ENCODE measurements around the gene CCDC47. TPM values are rescaled to one million over a fixed set of nuclear protein-coding genes. Genes with fewer than 3 reads are reported as not detected.

CCDC47 gene
- total and polyA plus RNA-seq, 2 experiments from 2014 or later: 38.5 to 61.9 TPM

DNA sequence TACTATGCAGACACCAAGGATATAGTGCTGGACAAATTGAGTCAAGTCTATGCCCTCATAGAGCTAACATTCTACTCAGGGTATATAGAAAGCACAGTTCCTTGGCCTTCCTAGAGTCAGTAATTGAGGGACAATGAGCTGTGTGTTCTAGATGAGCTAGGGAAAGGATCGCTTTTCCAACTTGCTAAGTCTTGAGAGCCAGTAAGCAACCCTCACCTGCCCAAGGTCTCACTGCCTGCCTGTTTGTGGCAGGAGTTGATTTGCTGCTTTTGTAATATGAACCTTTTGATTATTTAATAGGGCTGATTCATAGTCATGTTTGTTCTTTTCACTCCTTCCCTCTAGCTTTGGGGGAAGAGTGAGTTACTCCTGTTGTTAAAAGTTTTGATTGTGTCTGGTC lies 7.1 kb upstream of the CCDC47 start:
- Mint-ChIP-seq H3K27me3 (ENCODE audit: insufficient read depth, low read depth, poor library complexity) (no peaks in the 10 kb centered on the region), H3K36me3 (ENCODE audit: low read depth) (peaks cover 52% of the 10 kb centered on the region), H3K4me1 (peaks cover 14% of the 10 kb centered on the region), H3K4me3 (no peak overlapping the region), H3K27ac (no peak overlapping the region; the same call in 1 of the 2 replicates), H3K9me3 (no peaks in the 10 kb centered on the region; the same call in 2 of the 3 replicates)
- H3F3A ChIP-seq (replicated peaks; ENCODE audit: low read depth): no peaks in the 10 kb centered on the region
- ATAC-seq (no peak), DNase-seq (ENCODE audit: low spot score) (no peak)
- H3K79me2 ChIP-seq (replicated peaks; ENCODE audit: insufficient read depth): peaks cover 100% of the 10 kb centered on the region
- peaks cover 20% of the 10 kb centered on the region for H3K36me3 ChIP-seq (ENCODE audit: insufficient read depth)
- no peaks in the 10 kb centered on the region for H3K9me2 ChIP-seq (ENCODE audit: insufficient read depth)
- no peak for TF ChIP-seq EZH2phosphoT487 (IDR thresholded peaks at IDR 0.05; ENCODE audit: unreplicated experiment)
- TF ChIP-seq STAT1 (IDR thresholded peaks at IDR 0.05; ENCODE audit: unreplicated experiment): no peak
- TF ChIP-seq EZH2 (IDR thresholded peaks at IDR 0.05; ENCODE audit: low read depth, unreplicated experiment): no peak
- TF ChIP-seq JUNB (IDR thresholded peaks at IDR 0.05; ENCODE audit: unreplicated experiment): no peak
- no peak for TF ChIP-seq NANOG (IDR thresholded peaks at IDR 0.05; ENCODE audit: borderline replicate concordance)
- TF ChIP-seq, protein P1, sequence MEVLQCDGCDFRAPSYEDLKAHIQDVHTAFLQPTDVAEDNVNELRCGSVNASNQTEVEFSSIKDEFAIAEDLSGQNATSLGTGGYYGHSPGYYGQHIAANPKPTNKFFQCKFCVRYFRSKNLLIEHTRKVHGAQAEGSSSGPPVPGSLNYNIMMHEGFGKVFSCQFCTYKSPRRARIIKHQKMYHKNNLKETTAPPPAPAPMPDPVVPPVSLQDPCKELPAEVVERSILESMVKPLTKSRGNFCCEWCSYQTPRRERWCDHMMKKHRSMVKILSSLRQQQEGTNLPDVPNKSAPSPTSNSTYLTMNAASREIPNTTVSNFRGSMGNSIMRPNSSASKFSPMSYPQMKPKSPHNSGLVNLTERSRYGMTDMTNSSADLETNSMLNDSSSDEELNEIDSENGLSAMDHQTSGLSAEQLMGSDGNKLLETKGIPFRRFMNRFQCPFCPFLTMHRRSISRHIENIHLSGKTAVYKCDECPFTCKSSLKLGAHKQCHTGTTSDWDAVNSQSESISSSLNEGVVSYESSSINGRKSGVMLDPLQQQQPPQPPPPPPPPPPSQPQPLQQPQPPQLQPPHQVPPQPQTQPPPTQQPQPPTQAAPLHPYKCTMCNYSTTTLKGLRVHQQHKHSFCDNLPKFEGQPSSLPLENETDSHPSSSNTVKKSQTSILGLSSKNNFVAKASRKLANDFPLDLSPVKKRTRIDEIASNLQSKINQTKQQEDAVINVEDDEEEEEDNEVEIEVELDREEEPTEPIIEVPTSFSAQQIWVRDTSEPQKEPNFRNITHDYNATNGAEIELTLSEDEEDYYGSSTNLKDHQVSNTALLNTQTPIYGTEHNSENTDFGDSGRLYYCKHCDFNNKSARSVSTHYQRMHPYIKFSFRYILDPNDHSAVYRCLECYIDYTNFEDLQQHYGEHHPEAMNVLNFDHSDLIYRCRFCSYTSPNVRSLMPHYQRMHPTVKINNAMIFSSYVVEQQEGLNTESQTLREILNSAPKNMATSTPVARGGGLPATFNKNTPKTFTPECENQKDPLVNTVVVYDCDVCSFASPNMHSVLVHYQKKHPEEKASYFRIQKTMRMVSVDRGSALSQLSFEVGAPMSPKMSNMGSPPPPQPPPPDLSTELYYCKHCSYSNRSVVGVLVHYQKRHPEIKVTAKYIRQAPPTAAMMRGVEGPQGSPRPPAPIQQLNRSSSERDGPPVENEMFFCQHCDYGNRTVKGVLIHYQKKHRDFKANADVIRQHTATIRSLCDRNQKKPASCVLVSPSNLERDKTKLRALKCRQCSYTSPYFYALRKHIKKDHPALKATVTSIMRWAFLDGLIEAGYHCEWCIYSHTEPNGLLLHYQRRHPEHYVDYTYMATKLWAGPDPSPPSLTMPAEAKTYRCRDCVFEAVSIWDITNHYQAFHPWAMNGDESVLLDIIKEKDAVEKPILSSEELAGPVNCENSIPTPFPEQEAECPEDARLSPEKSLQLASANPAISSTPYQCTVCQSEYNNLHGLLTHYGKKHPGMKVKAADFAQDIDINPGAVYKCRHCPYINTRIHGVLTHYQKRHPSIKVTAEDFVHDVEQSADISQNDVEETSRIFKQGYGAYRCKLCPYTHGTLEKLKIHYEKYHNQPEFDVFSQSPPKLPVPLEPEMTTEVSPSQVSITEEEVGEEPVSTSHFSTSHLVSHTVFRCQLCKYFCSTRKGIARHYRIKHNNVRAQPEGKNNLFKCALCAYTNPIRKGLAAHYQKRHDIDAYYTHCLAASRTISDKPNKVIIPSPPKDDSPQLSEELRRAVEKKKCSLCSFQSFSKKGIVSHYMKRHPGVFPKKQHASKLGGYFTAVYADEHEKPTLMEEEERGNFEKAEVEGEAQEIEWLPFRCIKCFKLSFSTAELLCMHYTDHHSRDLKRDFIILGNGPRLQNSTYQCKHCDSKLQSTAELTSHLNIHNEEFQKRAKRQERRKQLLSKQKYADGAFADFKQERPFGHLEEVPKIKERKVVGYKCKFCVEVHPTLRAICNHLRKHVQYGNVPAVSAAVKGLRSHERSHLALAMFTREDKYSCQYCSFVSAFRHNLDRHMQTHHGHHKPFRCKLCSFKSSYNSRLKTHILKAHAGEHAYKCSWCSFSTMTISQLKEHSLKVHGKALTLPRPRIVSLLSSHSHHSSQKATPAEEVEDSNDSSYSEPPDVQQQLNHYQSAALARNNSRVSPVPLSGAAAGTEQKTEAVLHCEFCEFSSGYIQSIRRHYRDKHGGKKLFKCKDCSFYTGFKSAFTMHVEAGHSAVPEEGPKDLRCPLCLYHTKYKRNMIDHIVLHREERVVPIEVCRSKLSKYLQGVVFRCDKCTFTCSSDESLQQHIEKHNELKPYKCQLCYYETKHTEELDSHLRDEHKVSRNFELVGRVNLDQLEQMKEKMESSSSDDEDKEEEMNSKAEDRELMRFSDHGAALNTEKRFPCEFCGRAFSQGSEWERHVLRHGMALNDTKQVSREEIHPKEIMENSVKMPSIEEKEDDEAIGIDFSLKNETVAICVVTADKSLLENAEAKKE (CRISPR knock-in tag; IDR thresholded peaks at IDR 0.05): no peak
- no peak for TF ChIP-seq ZNF114 (CRISPR knock-in tag; IDR thresholded peaks at IDR 0.05)
- no peak for TF ChIP-seq ZNF331 (CRISPR knock-in tag; IDR thresholded peaks at IDR 0.05; ENCODE audit: low read depth)
- TF ChIP-seq, protein P2, sequence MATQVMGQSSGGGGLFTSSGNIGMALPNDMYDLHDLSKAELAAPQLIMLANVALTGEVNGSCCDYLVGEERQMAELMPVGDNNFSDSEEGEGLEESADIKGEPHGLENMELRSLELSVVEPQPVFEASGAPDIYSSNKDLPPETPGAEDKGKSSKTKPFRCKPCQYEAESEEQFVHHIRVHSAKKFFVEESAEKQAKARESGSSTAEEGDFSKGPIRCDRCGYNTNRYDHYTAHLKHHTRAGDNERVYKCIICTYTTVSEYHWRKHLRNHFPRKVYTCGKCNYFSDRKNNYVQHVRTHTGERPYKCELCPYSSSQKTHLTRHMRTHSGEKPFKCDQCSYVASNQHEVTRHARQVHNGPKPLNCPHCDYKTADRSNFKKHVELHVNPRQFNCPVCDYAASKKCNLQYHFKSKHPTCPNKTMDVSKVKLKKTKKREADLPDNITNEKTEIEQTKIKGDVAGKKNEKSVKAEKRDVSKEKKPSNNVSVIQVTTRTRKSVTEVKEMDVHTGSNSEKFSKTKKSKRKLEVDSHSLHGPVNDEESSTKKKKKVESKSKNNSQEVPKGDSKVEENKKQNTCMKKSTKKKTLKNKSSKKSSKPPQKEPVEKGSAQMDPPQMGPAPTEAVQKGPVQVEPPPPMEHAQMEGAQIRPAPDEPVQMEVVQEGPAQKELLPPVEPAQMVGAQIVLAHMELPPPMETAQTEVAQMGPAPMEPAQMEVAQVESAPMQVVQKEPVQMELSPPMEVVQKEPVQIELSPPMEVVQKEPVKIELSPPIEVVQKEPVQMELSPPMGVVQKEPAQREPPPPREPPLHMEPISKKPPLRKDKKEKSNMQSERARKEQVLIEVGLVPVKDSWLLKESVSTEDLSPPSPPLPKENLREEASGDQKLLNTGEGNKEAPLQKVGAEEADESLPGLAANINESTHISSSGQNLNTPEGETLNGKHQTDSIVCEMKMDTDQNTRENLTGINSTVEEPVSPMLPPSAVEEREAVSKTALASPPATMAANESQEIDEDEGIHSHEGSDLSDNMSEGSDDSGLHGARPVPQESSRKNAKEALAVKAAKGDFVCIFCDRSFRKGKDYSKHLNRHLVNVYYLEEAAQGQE (IDR thresholded peaks at IDR 0.05; ENCODE audit: unreplicated experiment): no peak
- no peak for TF ChIP-seq POLR2AphosphoS5 (IDR thresholded peaks at IDR 0.05; ENCODE audit: low read depth)
- TF ChIP-seq CREB1 (CRISPR knock-in tag; IDR thresholded peaks at IDR 0.05; ENCODE audit: low read depth): no peak
- TF ChIP-seq, protein P3, sequence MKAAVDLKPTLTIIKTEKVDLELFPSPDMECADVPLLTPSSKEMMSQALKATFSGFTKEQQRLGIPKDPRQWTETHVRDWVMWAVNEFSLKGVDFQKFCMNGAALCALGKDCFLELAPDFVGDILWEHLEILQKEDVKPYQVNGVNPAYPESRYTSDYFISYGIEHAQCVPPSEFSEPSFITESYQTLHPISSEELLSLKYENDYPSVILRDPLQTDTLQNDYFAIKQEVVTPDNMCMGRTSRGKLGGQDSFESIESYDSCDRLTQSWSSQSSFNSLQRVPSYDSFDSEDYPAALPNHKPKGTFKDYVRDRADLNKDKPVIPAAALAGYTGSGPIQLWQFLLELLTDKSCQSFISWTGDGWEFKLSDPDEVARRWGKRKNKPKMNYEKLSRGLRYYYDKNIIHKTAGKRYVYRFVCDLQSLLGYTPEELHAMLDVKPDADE (IDR thresholded peaks at IDR 0.05): no peak
- TF ChIP-seq, protein P4, sequence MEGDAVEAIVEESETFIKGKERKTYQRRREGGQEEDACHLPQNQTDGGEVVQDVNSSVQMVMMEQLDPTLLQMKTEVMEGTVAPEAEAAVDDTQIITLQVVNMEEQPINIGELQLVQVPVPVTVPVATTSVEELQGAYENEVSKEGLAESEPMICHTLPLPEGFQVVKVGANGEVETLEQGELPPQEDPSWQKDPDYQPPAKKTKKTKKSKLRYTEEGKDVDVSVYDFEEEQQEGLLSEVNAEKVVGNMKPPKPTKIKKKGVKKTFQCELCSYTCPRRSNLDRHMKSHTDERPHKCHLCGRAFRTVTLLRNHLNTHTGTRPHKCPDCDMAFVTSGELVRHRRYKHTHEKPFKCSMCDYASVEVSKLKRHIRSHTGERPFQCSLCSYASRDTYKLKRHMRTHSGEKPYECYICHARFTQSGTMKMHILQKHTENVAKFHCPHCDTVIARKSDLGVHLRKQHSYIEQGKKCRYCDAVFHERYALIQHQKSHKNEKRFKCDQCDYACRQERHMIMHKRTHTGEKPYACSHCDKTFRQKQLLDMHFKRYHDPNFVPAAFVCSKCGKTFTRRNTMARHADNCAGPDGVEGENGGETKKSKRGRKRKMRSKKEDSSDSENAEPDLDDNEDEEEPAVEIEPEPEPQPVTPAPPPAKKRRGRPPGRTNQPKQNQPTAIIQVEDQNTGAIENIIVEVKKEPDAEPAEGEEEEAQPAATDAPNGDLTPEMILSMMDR (conservative IDR thresholded peaks at IDR 0.05; ENCODE audit: low read depth in 2 of 2): no peak
- no peak overlapping the region for H3K4me2 ChIP-seq
- peak overlapping the region; percentile 47; the same call in 1 of the 2 replicates for H3K27ac ChIP-seq (ENCODE audit: low read depth)
- peaks cover 92% of the 10 kb centered on the region for H4K20me1 ChIP-seq (replicated peaks; ENCODE audit: insufficient read depth)
- H2AFZ ChIP-seq: no peak overlapping the region
- no peaks in the 10 kb centered on the region for H3K27me3 ChIP-seq (ENCODE audit: insufficient read depth)
- peaks cover 9% of the 10 kb centered on the region for H3K4me1 ChIP-seq (ENCODE audit: insufficient read depth)
- no peak overlapping the region for H3K4me3 ChIP-seq

Data from GM23338 (cell line).